Measurements from ENCODE around the gene OSTC. TPM values are rescaled to one million over a fixed set of nuclear protein-coding genes. Genes with fewer than 3 reads are reported as not detected.

The OSTC gene
- total RNA-seq, 1 experiment from 2014 or later, result 105 TPM

DNA sequence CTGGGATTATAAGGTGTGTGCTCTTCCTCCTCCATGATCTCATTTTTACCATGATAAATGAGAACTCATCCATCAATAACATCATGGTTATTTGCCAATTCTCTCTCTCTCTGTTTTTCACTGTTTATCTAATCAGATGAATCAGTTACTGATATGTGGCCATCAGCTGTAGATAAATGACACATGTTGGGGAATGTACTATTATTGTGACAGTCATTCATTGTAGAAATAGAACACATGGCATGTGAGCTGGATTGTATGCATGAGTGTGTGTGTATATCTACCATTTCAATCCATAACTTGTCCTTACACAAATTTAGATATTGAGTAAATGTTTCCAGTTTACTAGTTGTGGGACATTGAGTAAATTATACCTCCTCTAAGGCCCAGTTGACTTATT is 53.0 kb downstream of the OSTC start:
- Histone ChIP-seq H3K4me2 (ENCODE audit: low read length) (no peak overlapping the region), H4K20me1 (ENCODE audit: insufficient read depth) (no peaks in the 10 kb centered on the region), H3K4me1 (ENCODE audit: control insufficient read depth in 1 of 2, insufficient read depth in 2 of 2, low read length in 2 of 2) (no peaks in the 10 kb centered on the region), H3K36me3 (ENCODE audit: control insufficient read depth in 1 of 2, insufficient read depth in 2 of 2, low read length in 2 of 2) (no peaks in the 10 kb centered on the region), H3K27me3 (ENCODE audit: insufficient read depth, low read length) (no peaks in the 10 kb centered on the region), H2AFZ (ENCODE audit: low read depth, low read length, poor library complexity, severe bottlenecking) (no peak overlapping the region), H3K79me2 (ENCODE audit: insufficient read depth, low read length) (no peaks in the 10 kb centered on the region), H3K9me3 (ENCODE audit: control insufficient read depth in 1 of 2, insufficient read depth in 1 of 2, low read depth in 1 of 2, low read length in 2 of 2) (no peaks in the 10 kb centered on the region), H3K4me3 (replicated peaks in 1 of 2; ENCODE audit: low read depth in 1 of 2, low read length in 2 of 2) (no peak overlapping the region), H3K9ac (ENCODE audit: low read length) (no peak overlapping the region), H3K9me2 (ENCODE audit: insufficient read depth) (no peaks in the 10 kb centered on the region), H3K27ac (ENCODE audit: low read depth, low read length) (no peak overlapping the region)
- CTCF ChIA-PET, result no interaction called here
- ATAC-seq, result no peak
- intact Hi-C loops (cut with micrococcal nuclease), result no loop called here
- TF ChIP-seq ELF1 (IDR thresholded peaks at IDR 0.05; ENCODE audit: borderline replicate concordance, low read depth) (no peak), SP1 (IDR thresholded peaks at IDR 0.05; ENCODE audit: low read depth) (no peak), CEBPB (IDR thresholded peaks at IDR 0.05; ENCODE audit: low read depth) (no peak), EGR1 (IDR thresholded peaks at IDR 0.05; ENCODE audit: low read depth) (no peak), SRF (IDR thresholded peaks at IDR 0.05; ENCODE audit: low read depth) (no peak), YY1 (IDR thresholded peaks at IDR 0.05; ENCODE audit: extremely low read depth, insufficient replicate concordance, low read depth, low read length) (no peak), EZH2 (IDR thresholded peaks at IDR 0.05) (no peak), EZH2phosphoT487 (IDR thresholded peaks at IDR 0.05; ENCODE audit: borderline replicate concordance) (no peak), ZNF274 (IDR thresholded peaks at IDR 0.05; ENCODE audit: low read depth, low read length) (no peak), TCF7L2 (IDR thresholded peaks at IDR 0.05; ENCODE audit: borderline replicate concordance, extremely low read depth, insufficient read depth, insufficient read length) (no peak), ZFX (IDR thresholded peaks at IDR 0.05) (no peak)
- TF ChIP-seq, protein P1, sequence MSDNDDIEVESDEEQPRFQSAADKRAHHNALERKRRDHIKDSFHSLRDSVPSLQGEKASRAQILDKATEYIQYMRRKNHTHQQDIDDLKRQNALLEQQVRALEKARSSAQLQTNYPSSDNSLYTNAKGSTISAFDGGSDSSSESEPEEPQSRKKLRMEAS (IDR thresholded peaks at IDR 0.05), result no peak
- TF ChIP-seq, protein P2, sequence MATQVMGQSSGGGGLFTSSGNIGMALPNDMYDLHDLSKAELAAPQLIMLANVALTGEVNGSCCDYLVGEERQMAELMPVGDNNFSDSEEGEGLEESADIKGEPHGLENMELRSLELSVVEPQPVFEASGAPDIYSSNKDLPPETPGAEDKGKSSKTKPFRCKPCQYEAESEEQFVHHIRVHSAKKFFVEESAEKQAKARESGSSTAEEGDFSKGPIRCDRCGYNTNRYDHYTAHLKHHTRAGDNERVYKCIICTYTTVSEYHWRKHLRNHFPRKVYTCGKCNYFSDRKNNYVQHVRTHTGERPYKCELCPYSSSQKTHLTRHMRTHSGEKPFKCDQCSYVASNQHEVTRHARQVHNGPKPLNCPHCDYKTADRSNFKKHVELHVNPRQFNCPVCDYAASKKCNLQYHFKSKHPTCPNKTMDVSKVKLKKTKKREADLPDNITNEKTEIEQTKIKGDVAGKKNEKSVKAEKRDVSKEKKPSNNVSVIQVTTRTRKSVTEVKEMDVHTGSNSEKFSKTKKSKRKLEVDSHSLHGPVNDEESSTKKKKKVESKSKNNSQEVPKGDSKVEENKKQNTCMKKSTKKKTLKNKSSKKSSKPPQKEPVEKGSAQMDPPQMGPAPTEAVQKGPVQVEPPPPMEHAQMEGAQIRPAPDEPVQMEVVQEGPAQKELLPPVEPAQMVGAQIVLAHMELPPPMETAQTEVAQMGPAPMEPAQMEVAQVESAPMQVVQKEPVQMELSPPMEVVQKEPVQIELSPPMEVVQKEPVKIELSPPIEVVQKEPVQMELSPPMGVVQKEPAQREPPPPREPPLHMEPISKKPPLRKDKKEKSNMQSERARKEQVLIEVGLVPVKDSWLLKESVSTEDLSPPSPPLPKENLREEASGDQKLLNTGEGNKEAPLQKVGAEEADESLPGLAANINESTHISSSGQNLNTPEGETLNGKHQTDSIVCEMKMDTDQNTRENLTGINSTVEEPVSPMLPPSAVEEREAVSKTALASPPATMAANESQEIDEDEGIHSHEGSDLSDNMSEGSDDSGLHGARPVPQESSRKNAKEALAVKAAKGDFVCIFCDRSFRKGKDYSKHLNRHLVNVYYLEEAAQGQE (IDR thresholded peaks at IDR 0.05; ENCODE audit: low read depth), result no peak
- TF ChIP-seq, protein P3, sequence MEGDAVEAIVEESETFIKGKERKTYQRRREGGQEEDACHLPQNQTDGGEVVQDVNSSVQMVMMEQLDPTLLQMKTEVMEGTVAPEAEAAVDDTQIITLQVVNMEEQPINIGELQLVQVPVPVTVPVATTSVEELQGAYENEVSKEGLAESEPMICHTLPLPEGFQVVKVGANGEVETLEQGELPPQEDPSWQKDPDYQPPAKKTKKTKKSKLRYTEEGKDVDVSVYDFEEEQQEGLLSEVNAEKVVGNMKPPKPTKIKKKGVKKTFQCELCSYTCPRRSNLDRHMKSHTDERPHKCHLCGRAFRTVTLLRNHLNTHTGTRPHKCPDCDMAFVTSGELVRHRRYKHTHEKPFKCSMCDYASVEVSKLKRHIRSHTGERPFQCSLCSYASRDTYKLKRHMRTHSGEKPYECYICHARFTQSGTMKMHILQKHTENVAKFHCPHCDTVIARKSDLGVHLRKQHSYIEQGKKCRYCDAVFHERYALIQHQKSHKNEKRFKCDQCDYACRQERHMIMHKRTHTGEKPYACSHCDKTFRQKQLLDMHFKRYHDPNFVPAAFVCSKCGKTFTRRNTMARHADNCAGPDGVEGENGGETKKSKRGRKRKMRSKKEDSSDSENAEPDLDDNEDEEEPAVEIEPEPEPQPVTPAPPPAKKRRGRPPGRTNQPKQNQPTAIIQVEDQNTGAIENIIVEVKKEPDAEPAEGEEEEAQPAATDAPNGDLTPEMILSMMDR (IDR thresholded peaks at IDR 0.05 in 2 of 3, conservative IDR thresholded peaks at IDR 0.05 in 1 of 3; ENCODE audit: borderline replicate concordance in 1 of 3, insufficient read depth in 1 of 3, low read depth in 2 of 3, low read length in 2 of 3), result no peak
- DNase-seq (ENCODE audit: low read depth, low spot score), result no peak
- BruUV-seq (replicated peaks), result no TSS peak
- POLR2A ChIA-PET, result no interaction called here
- RAD21 ChIA-PET (ENCODE audit: low non-redundant PET in 1 of 2, low total read pairs in 2 of 2, uncharacterized antibody in 2 of 2, unreplicated experiment in 2 of 2), result no interaction called here
